ENCODE data around the gene DCBLD1. TPM values are rescaled to one million over a fixed set of nuclear protein-coding genes. Genes with fewer than 3 reads are reported as not detected.

The DCBLD1 gene
- total RNA-seq, 1 experiment from 2014 or later: 69.3 TPM

- no peaks in the 10 kb centered on the region for H3K4me1 Mint-ChIP-seq (ENCODE audit: low read depth, unreplicated experiment)
- no TSS peak for BruUV-seq (replicated peaks)
- no peaks in the 10 kb centered on the region for H3K9me3 Mint-ChIP-seq (ENCODE audit: unreplicated experiment)
- H3K36me3 ChIP-seq (ENCODE audit: control insufficient read depth, insufficient read depth, low read length): no peaks in the 10 kb centered on the region
- H3K4me3 Mint-ChIP-seq (ENCODE audit: unreplicated experiment): no peak overlapping the region
- no peak overlapping the region for H3K27ac Mint-ChIP-seq (ENCODE audit: unreplicated experiment)
- H3K36me3 Mint-ChIP-seq (ENCODE audit: insufficient read depth, unreplicated experiment): peaks cover 37% of the 10 kb centered on the region
- H3K9me3 ChIP-seq: no peaks in the 10 kb centered on the region
- TF ChIP-seq CTCF (IDR thresholded peaks at IDR 0.05; ENCODE audit: insufficient read depth in 1 of 2, low read depth in 1 of 2, low read length in 1 of 2, severe bottlenecking in 1 of 2, unreplicated experiment in 1 of 2): no peak
- ChIA-PET POLR2A (no interaction called here), CTCF (interaction anchor here (2.3 kb wide), 2 partner anchors 80 to 108 kb away, joined by 6 to 9 read pairs; no protein-coding TSS in a partner anchor)
- intact Hi-C loops (cut with micrococcal nuclease; ENCODE audit: unreplicated experiment): loop anchor here (5.0 kb wide), 2 partner anchors 156 to 211 kb away; no protein-coding TSS in a partner anchor
- peaks cover 20% of the 10 kb centered on the region for H3K4me1 ChIP-seq
- H3K4me3 ChIP-seq (ENCODE audit: low read depth, low read length): no peak overlapping the region
- H3K27me3 Mint-ChIP-seq (ENCODE audit: insufficient read depth, unreplicated experiment): no peaks in the 10 kb centered on the region
- no peak for DNase-seq
- no peaks in the 10 kb centered on the region for H3K27me3 ChIP-seq (replicated peaks; ENCODE audit: control insufficient read depth, insufficient read depth, low read length)
These were observed 75.5 kb downstream of the DCBLD1 start for GRCh38 chr6:117557951-117558350.

- Histone ChIP-seq H3K36me3 (ENCODE audit: control insufficient read depth, insufficient read depth, low read length) (no peaks in the 10 kb centered on the region), H3K4me1 (peaks cover 15% of the 10 kb centered on the region), H3K4me3 (ENCODE audit: low read depth, low read length) (no peak overlapping the region), H3K27me3 (replicated peaks; ENCODE audit: control insufficient read depth, insufficient read depth, low read length) (no peaks in the 10 kb centered on the region), H3K9me3 (no peaks in the 10 kb centered on the region)
- BruUV-seq (replicated peaks): no TSS peak
- Mint-ChIP-seq H3K4me1 (ENCODE audit: low read depth, unreplicated experiment) (no peaks in the 10 kb centered on the region), H3K27me3 (ENCODE audit: insufficient read depth, unreplicated experiment) (no peaks in the 10 kb centered on the region), H3K36me3 (ENCODE audit: insufficient read depth, unreplicated experiment) (peaks cover 40% of the 10 kb centered on the region), H3K9me3 (ENCODE audit: unreplicated experiment) (no peaks in the 10 kb centered on the region), H3K27ac (ENCODE audit: unreplicated experiment) (no peak overlapping the region), H3K4me3 (ENCODE audit: unreplicated experiment) (no peak overlapping the region)
- no peak for TF ChIP-seq CTCF (IDR thresholded peaks at IDR 0.05; ENCODE audit: insufficient read depth in 1 of 2, low read depth in 1 of 2, low read length in 1 of 2, severe bottlenecking in 1 of 2, unreplicated experiment in 1 of 2)
- DNase-seq: no peak
- intact Hi-C loops (cut with micrococcal nuclease; ENCODE audit: unreplicated experiment): loop anchor here (5.0 kb wide), 2 partner anchors 157 to 212 kb away; no protein-coding TSS in a partner anchor
- POLR2A ChIA-PET: no interaction called here
- CTCF ChIA-PET: interaction anchor here (2.3 kb wide), 2 partner anchors 81 to 109 kb away, joined by 6 to 9 read pairs; no protein-coding TSS in a partner anchor
These were observed 76.3 kb downstream of the DCBLD1 start for GRCh38 chr6:117558818-117559217.

- CTCF ChIA-PET: interaction anchor here (2.3 kb wide), 2 partner anchors 81 to 110 kb away, joined by 6 to 9 read pairs; no protein-coding TSS in a partner anchor
- POLR2A ChIA-PET: no interaction called here
- intact Hi-C loops (cut with micrococcal nuclease; ENCODE audit: unreplicated experiment): loop anchor here (5.0 kb wide), 2 partner anchors 157 to 212 kb away; no protein-coding TSS in a partner anchor
- TF ChIP-seq CTCF (IDR thresholded peaks at IDR 0.05; ENCODE audit: insufficient read depth in 1 of 2, low read depth in 1 of 2, low read length in 1 of 2, severe bottlenecking in 1 of 2, unreplicated experiment in 1 of 2): no peak
- no peak for DNase-seq
- H3K36me3 Mint-ChIP-seq (ENCODE audit: insufficient read depth, unreplicated experiment): peaks cover 40% of the 10 kb centered on the region
- H3K4me1 Mint-ChIP-seq (ENCODE audit: low read depth, unreplicated experiment): no peaks in the 10 kb centered on the region
- Histone ChIP-seq H3K27me3 (replicated peaks; ENCODE audit: control insufficient read depth, insufficient read depth, low read length) (no peaks in the 10 kb centered on the region), H3K4me1 (peaks cover 15% of the 10 kb centered on the region), H3K4me3 (ENCODE audit: low read depth, low read length) (no peak overlapping the region), H3K36me3 (ENCODE audit: control insufficient read depth, insufficient read depth, low read length) (no peaks in the 10 kb centered on the region), H3K9me3 (no peaks in the 10 kb centered on the region)
- no peak overlapping the region for H3K27ac Mint-ChIP-seq (ENCODE audit: unreplicated experiment)
- H3K4me3 Mint-ChIP-seq (ENCODE audit: unreplicated experiment): no peak overlapping the region
- BruUV-seq (replicated peaks): no TSS peak
- H3K9me3 Mint-ChIP-seq (ENCODE audit: unreplicated experiment): no peaks in the 10 kb centered on the region
- H3K27me3 Mint-ChIP-seq (ENCODE audit: insufficient read depth, unreplicated experiment): no peaks in the 10 kb centered on the region
These were observed 76.8 kb downstream of the DCBLD1 start for GRCh38 chr6:117559299-117559698.

Data from Caco-2 (cell line).